Central memory CD8-positive, alpha-beta T cell (primary cell): Measurements from ENCODE around the gene TTC28.

Experiments used
- ATAC-seq: fragments of 150-1000 bp; cut with Tn5 transposase; replicated peaks from 2 replicates; pipeline ENCODE4 v1.10.0; 2022; ENCODE audit warnings: mild to moderate bottlenecking, moderate FRiP score, moderate number of reproducible peaks; ENCODE audit not compliant: poor library complexity, severe bottlenecking; ENCODE audit errors: extremely low read depth
- DNase-seq, 2 donors: peaks; one replicate each; pipeline ENCODE4 v3.0.0; 2021; ENCODE audit warnings: low spot score in 2 of 2
- H3K27ac Mint-ChIP-seq: one replicate; pipeline ENCODE4 v1.8.0; 2022; ENCODE audit warnings: low read depth, mild to moderate bottlenecking, moderate library complexity, mixed read lengths
- H3K27me3 Mint-ChIP-seq: one replicate; pipeline ENCODE4 v1.8.0; 2022; ENCODE audit warnings: mixed read lengths
- H3K36me3 Mint-ChIP-seq: one replicate; pipeline ENCODE4 v1.8.0; 2022; ENCODE audit warnings: mild to moderate bottlenecking, moderate library complexity, mixed read lengths; ENCODE audit not compliant: insufficient read depth
- H3K4me1 Mint-ChIP-seq: one replicate; pipeline ENCODE4 v1.8.0; 2022; ENCODE audit warnings: mixed read lengths
- H3K4me3 Mint-ChIP-seq: one replicate; pipeline ENCODE4 v1.8.0; 2022; ENCODE audit warnings: mild to moderate bottlenecking, moderate library complexity, mixed read lengths
- H3K9me3 Mint-ChIP-seq: one replicate; pipeline ENCODE4 v1.8.0; 2022; ENCODE audit warnings: mixed read lengths

Gene TTC28

GRCh38 chr22:28411125-28411524, 268.5 kb downstream of the TTC28 start:
- Mint-ChIP-seq H3K9me3 (no peaks in the 10 kb centered on the region), H3K36me3 (peaks cover 2% of the 10 kb centered on the region), H3K27me3 (peaks cover 40% of the 10 kb centered on the region), H3K27ac (no peak overlapping the region), H3K4me3 (no peak overlapping the region), H3K4me1 (no peaks in the 10 kb centered on the region)
- no peak for DNase-seq
- no peak for ATAC-seq

GRCh38 chr22:28410050-28410816, 269.4 kb downstream of the TTC28 start:
- Mint-ChIP-seq H3K27me3 (peaks cover 38% of the 10 kb centered on the region), H3K36me3 (peaks cover 2% of the 10 kb centered on the region), H3K4me1 (no peaks in the 10 kb centered on the region), H3K27ac (no peak overlapping the region), H3K9me3 (no peaks in the 10 kb centered on the region), H3K4me3 (no peak overlapping the region)
- DNase-seq (no peak), ATAC-seq (no peak)

- Mint-ChIP-seq H3K4me3 (no peak overlapping the region), H3K36me3 (peaks cover 2% of the 10 kb centered on the region), H3K27ac (no peak overlapping the region), H3K9me3 (no peaks in the 10 kb centered on the region), H3K27me3 (peaks cover 25% of the 10 kb centered on the region), H3K4me1 (no peaks in the 10 kb centered on the region)
- ATAC-seq (no peak), DNase-seq (no peak)
These were observed 270.9 kb downstream of the TTC28 start for GRCh38 chr22:28408709-28409108.

GRCh38 chr22:28407645-28408044, 272.0 kb downstream of the TTC28 start:
- Mint-ChIP-seq H3K27ac (no peak overlapping the region), H3K4me1 (no peaks in the 10 kb centered on the region), H3K9me3 (no peaks in the 10 kb centered on the region), H3K4me3 (no peak overlapping the region), H3K36me3 (peaks cover 2% of the 10 kb centered on the region), H3K27me3 (peaks cover 17% of the 10 kb centered on the region)
- DNase-seq (no peak), ATAC-seq (no peak)

- H3K27ac Mint-ChIP-seq: no peak overlapping the region
These were observed 273.4 kb downstream of the TTC28 start for GRCh38 chr22:28406246-28406645.

GRCh38 chr22:28405588-28405987, 274.1 kb downstream of the TTC28 start:
- ATAC-seq (no peak), DNase-seq (no peak)
- peaks cover 7% of the 10 kb centered on the region for H3K27me3 Mint-ChIP-seq
- H3K36me3 Mint-ChIP-seq: peaks cover 2% of the 10 kb centered on the region
- H3K27ac Mint-ChIP-seq: no peak overlapping the region
- H3K4me1 Mint-ChIP-seq: no peaks in the 10 kb centered on the region
- no peaks in the 10 kb centered on the region for H3K9me3 Mint-ChIP-seq
- H3K4me3 Mint-ChIP-seq: no peak overlapping the region

More at GRCh38 chr22:28406246-28406645, 273.4 kb downstream of the TTC28 start:
- no peak overlapping the region for H3K4me3 Mint-ChIP-seq
- no peaks in the 10 kb centered on the region for H3K9me3 Mint-ChIP-seq
- no peak for DNase-seq
- ATAC-seq: no peak
- no peaks in the 10 kb centered on the region for H3K4me1 Mint-ChIP-seq
- peaks cover 2% of the 10 kb centered on the region for H3K36me3 Mint-ChIP-seq
- H3K27me3 Mint-ChIP-seq: peaks cover 10% of the 10 kb centered on the region

GRCh38 chr22:28402539-28402938, 277.1 kb downstream of the TTC28 start:
- Mint-ChIP-seq H3K9me3 (no peaks in the 10 kb centered on the region), H3K4me1 (no peaks in the 10 kb centered on the region), H3K27ac (no peak overlapping the region), H3K27me3 (peaks cover 18% of the 10 kb centered on the region), H3K4me3 (no peak overlapping the region), H3K36me3 (no peaks in the 10 kb centered on the region)
- ATAC-seq: no peak
- no peak for DNase-seq

GRCh38 chr22:28402060-28402459, 277.6 kb downstream of the TTC28 start:
- ATAC-seq (no peak), DNase-seq (no peak)
- no peaks in the 10 kb centered on the region for H3K4me1 Mint-ChIP-seq
- H3K4me3 Mint-ChIP-seq: no peak overlapping the region
- peaks cover 19% of the 10 kb centered on the region for H3K27me3 Mint-ChIP-seq
- H3K36me3 Mint-ChIP-seq: no peaks in the 10 kb centered on the region
- no peaks in the 10 kb centered on the region for H3K9me3 Mint-ChIP-seq
- H3K27ac Mint-ChIP-seq: no peak overlapping the region

- Mint-ChIP-seq H3K27ac (no peak overlapping the region), H3K27me3 (peaks cover 31% of the 10 kb centered on the region), H3K36me3 (no peaks in the 10 kb centered on the region), H3K9me3 (no peaks in the 10 kb centered on the region), H3K4me1 (no peaks in the 10 kb centered on the region), H3K4me3 (no peak overlapping the region)
- ATAC-seq (no peak), DNase-seq (no peak)
These were observed 280.7 kb downstream of the TTC28 start for GRCh38 chr22:28398981-28399380.

GRCh38 chr22:28398355-28398754, 281.3 kb downstream of the TTC28 start:
- Mint-ChIP-seq H3K27ac (no peak overlapping the region), H3K27me3 (peaks cover 38% of the 10 kb centered on the region), H3K4me1 (no peaks in the 10 kb centered on the region), H3K36me3 (no peaks in the 10 kb centered on the region), H3K4me3 (no peak overlapping the region), H3K9me3 (no peaks in the 10 kb centered on the region)
- no peak for DNase-seq
- ATAC-seq: no peak

- peaks cover 38% of the 10 kb centered on the region for H3K27me3 Mint-ChIP-seq
- no peak for ATAC-seq
These were observed 282.3 kb downstream of the TTC28 start for GRCh38 chr22:28397306-28397705.

GRCh38 chr22:28395920-28396753, 283.5 kb downstream of the TTC28 start:
- no peak for DNase-seq
- H3K4me3 Mint-ChIP-seq: no peak overlapping the region
- H3K4me1 Mint-ChIP-seq: no peaks in the 10 kb centered on the region
- H3K27ac Mint-ChIP-seq: no peak overlapping the region
- ATAC-seq: no peak
- H3K27me3 Mint-ChIP-seq: peaks cover 45% of the 10 kb centered on the region
- peaks cover 5% of the 10 kb centered on the region for H3K9me3 Mint-ChIP-seq
- H3K36me3 Mint-ChIP-seq: no peaks in the 10 kb centered on the region

More at GRCh38 chr22:28397306-28397705, 282.3 kb downstream of the TTC28 start:
- DNase-seq: no peak
- no peak overlapping the region for H3K27ac Mint-ChIP-seq
- no peak overlapping the region for H3K4me3 Mint-ChIP-seq
- H3K36me3 Mint-ChIP-seq: no peaks in the 10 kb centered on the region
- H3K4me1 Mint-ChIP-seq: no peaks in the 10 kb centered on the region
- no peaks in the 10 kb centered on the region for H3K9me3 Mint-ChIP-seq

GRCh38 chr22:28395520-28395919, 284.1 kb downstream of the TTC28 start:
- H3K9me3 Mint-ChIP-seq: peaks cover 5% of the 10 kb centered on the region
- DNase-seq (no peak), ATAC-seq (no peak)
- H3K27ac Mint-ChIP-seq: no peak overlapping the region
- no peaks in the 10 kb centered on the region for H3K36me3 Mint-ChIP-seq
- no peak overlapping the region for H3K4me3 Mint-ChIP-seq
- peaks cover 47% of the 10 kb centered on the region for H3K27me3 Mint-ChIP-seq
- no peaks in the 10 kb centered on the region for H3K4me1 Mint-ChIP-seq
